AG08395 (cell line): ENCODE results near the gene CLEC12A.
A peak's percentile ranks its signal among the peaks of the same experiment; 100 is the strongest.
"Not testable (repeated sequence)": the region's sequence is repeated elsewhere in the genome, so short reads cannot be mapped to it uniquely, and the experiment has no call there.

Source experiments
- DNase-seq: peaks from one replicate; pipeline ENCODE4 v3.0.0; 2012; ENCODE audit warnings: mixed read lengths, low spot score

Gene CLEC12A

GRCh38 chr12:9969673-9970072 is 1.5 kb upstream of the CLEC12A start:
- DNase-seq: no peak

- DNase-seq: no peak
These were observed 2.7 kb downstream of the CLEC12A start for GRCh38 chr12:9973949-9974348.

DNA sequence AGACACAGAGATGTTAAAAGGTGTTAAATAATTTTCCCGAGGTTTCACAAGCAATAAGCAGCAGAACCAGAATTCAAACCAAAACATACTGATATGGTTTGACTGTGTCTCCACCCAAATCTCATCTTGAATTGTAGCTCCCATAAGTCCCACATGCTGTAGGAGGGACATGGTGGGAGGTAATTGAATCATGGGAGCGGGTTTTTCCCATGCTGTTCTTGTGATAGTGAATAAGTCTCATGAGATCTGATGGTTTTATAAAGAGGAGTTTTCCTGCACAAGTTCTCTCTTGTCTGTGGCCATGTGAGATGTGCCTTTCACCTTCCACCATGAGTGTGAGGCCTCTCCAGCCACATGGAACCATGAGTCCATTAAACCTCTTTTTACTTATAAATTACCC is 3.5 kb downstream of the CLEC12A start:
- not testable (repeated sequence) for DNase-seq

GRCh38 chr12:9975614-9976013 is 4.4 kb downstream of the CLEC12A start:
- DNase-seq: no peak

DNA sequence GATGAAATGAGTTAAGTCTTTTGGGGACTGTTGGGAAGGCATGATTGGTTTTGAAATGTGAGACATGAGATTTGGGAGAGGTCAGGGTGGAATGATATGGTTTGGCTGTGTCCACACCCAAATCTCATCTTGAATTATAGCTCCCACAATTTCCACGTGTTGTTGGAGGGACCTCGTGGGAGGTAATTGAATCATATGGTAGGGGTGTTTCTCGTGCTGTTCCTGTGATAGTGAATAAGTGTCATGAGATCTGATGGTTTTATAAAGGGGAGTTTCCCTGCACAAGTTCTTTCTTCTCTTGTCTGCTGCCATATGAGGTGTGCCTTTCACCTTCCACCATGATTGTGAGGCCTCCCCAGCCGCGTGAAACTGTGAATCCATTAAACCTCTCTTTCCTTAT is 5.4 kb downstream of the CLEC12A start:
- not testable (repeated sequence) for DNase-seq

DNA sequence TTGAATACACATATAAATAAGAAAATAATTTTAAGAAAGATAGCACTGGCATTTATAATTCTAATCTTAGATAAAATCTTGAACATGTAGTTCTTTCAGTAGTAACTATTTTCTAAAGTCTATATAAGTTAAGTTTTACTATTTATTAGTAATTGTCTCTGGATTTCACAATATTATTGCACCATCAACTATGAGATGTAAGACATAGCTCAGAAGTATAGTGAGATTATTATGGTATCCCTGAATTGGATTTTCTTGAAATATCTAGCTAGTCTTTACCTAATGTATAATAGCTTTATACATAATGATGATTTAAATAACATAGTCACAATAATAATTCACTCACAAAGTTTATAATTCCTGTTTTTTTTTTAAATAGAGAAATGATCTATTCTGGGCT is 6.7 kb downstream of the CLEC12A start:
- DNase-seq: no peak

- no peak for DNase-seq
These were observed 8.9 kb downstream of the CLEC12A start for GRCh38 chr12:9980126-9980525.

GRCh38 chr12:9991876-9992275 is 20.7 kb downstream of the CLEC12A start:
- DNase-seq: no peak

DNA sequence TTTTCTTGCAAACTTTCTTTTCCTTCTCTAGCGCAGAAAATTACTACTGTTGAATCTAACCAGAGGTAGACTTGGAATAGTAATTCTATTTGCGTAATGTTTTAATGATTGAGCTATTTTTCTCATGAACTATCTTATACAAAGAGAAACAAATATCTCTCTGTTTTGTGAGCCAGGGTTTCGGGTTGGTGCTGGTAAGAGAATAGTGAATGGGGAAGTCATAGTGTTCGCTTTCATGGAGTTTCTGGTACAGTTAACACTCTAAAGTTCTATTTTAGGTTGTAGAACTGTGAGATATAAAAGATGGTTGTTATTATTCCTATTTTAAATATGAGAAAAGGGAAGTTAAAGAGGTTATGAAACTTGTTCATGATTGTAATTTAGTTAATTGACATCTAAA is 21.1 kb downstream of the CLEC12A start:
- DNase-seq: no peak

DNA sequence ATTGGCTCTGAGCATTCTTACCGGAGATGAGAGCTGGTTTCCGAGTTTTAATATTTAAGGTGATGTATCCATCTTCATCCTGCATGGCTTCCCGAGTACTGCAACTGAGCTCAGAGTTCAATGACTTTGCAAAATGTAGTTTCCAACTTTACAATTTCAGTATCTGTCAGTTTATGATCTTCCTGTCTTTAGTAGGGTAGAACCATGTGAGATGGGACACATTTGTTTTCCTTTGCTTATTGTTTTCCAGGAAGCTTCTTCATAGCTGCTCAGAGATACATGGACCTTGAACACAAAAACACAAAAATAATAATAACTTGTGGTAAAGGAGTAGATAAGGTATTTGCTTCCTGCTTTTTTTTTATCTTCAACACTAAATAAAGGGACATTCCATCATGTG is 27.8 kb downstream of the CLEC12A start, which contains the start of gene CLEC1B:
Gene CLEC1B (minus strand): TSS at position 106 of the 400 bp plus-strand sequence. CDS start 21 bp downstream, at position 85.
- DNase-seq: no peak

GRCh38 chr12:10001171-10001776 is 30.1 kb downstream of the CLEC12A start:
- DNase-seq: no peak

DNA sequence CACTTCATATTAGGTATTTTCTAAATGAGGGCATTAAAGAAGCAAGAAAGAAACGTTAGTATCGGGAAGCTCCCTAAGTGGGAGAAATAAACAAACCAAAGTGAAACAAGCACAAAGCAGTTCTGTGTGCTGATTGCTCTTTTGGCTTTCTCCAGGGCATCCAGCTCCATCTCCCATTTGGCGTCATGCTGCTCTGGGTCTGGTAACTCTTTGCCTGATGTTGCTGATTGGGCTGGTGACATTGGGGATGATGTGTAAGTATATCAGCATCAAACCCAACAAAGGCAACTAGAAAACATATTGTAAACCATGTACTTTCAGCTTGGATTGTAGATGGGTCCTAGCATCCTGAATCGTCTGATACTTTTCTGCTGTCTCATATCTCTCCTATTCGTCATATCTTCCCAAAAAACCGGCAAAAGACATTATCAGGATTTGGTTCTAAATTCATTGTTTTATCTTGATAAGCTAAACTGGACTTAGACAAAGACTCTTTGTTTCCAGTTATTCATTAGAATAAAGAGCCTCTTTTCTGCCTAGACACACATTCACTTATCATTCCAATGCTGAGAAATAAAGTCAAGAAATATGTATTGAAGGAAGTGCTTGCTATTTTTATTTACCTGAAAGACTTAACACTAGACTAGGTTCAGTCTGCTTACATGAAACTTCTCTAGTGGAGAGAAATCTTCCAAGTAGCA is 41.6 kb downstream of the CLEC12A start:
- no peak for DNase-seq

GRCh38 chr12:10015450-10015849 is 44.2 kb downstream of the CLEC12A start:
- DNase-seq: no peak

DNA sequence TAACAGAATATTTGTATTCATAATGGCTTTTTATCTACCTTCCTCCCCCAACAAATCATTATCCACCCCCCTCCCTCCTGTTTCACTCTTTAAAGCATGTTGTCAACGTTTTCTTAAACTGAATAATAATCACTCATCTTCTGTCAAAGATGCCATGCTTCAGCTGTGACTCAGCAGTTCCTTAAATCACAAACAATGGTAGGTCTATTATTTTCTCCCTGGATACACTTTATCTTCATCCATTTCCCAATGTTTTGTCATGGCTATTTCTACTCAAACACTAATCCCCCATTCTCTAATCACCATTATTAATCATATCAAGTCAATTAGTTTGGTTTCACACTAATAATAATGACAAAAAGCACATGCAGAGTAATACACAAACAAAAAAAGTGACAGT is 45.7 kb downstream of the CLEC12A start:
- DNase-seq: peak; percentile 20

DNA sequence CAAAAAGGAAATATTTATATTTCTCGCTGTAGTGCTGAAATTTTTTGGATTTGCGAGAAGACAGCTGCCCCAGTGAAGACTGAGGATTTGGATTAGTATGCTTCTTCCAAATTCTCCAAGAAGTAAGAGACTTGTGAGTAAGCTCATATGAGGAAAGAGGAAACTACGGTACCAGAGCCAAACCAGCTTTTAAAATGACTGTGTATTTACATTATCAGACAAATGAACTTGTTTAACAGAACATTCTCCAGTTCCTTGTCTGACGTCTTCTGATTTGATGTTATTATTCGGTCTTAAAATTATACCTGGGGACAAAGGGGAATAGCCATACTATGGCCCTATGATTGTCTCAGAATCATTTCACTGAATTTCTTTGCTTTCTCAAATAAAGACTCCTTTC is 47.2 kb downstream of the CLEC12A start:
- DNase-seq: no peak

DNA sequence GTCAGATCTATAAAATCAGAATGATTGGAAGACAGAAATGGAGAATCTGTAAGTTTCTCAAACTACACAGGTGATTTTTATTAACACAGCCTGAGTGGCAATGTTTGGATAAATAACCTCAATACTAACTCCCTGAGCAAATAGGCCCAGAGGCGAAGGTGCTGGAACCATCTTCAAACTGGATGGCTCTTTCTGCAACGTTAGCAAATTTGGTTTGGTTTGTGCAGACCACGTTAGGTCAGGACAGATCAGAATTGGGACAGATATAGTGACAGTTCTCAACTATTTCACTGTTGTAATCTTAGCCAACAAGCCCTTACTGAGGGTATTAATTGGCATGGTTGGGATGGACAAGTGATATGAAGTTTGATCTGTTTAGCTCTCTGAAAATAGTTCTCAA is 50.1 kb downstream of the CLEC12A start:
- DNase-seq: no peak

- no peak for DNase-seq
These were observed 54.0 kb downstream of the CLEC12A start for GRCh38 chr12:10025236-10025635.

DNA sequence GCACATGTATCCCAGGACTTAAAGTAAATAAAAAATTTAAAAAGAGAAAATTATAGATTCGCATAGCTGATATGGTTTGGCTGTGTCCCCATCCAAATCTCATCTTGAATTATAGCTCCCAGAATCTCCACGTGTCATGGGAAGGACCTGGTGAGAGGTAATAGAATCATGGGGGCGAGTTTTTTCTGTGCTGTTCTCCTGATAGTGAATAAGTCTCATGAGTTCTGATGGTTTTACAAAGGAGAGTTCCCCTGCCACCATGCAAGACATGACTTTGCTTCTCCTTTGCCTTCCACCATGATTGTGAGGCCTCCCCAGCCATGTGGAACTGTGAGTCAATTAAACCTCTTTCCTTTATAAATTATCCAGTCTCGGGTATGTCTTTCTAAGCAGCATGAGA is 55.5 kb downstream of the CLEC12A start:
- not testable (repeated sequence) for DNase-seq

GRCh38 chr12:10027311-10027710 is 56.1 kb downstream of the CLEC12A start:
- DNase-seq: peak; percentile 27

GRCh38 chr12:10027721-10028120 is 56.5 kb downstream of the CLEC12A start:
- DNase-seq: peak; percentile 56

- no peak for DNase-seq
These were observed 59.2 kb downstream of the CLEC12A start, which contains the start of gene CLEC9A for GRCh38 chr12:10030446-10030845. CLEC9A (plus strand) TSS chr12:10030682; CDS start chr12:10052688, 22,006 bp downstream.

DNA sequence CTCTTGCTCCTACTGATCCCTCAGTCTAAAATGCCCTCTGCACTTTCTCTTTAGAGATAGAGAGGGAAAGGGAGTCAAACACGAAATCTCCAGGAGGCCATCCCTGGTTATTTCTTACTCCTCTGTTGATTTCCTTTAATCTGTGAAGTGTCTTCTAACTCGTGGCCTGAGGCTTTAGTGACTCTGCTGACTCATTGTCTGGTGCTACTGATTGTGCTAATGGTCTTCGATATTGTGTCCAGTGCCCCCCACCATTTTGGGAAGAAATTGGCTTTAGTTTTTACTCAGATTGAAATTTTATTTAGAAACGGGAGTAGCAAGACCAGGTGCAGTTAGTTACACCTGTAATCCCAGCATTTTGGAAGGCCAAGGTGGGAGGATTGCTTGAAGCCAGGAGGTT is 60.1 kb downstream of the CLEC12A start:
- no peak for DNase-seq

- DNase-seq: peak; percentile 83
These were observed 60.6 kb downstream of the CLEC12A start for GRCh38 chr12:10031771-10032175.
